Brain microvascular endothelial cell (primary cell): ENCODE data around the gene ATF2.

Source experiments
- DNase-seq: peaks from one replicate; pipeline ENCODE4 v3.0.0-alpha.2; 2020
- H3K27ac ChIP-seq: fragments of 250-450 bp; sonication (Bioruptor Pico); 2 replicates; pipeline ENCODE4 v1.5.1; 2020; ENCODE audit warnings: mild to moderate bottlenecking, moderate library complexity
- H3K27me3 ChIP-seq: fragments of 250-450 bp; sonication (Bioruptor Pico); replicated peaks from 2 replicates; pipeline ENCODE4 v1.5.1; 2020; ENCODE audit warnings: mild to moderate bottlenecking
- H3K36me3 ChIP-seq: fragments of 250-450 bp; sonication (Bioruptor Pico); replicated peaks from 2 replicates; pipeline ENCODE4 v1.5.1; 2020; ENCODE audit warnings: mild to moderate bottlenecking
- H3K4me3 ChIP-seq: 2 replicates; pipeline ENCODE4 v1.5.1; 2011; ENCODE audit warnings: low read depth, mild to moderate bottlenecking, control low read depth, low read length, moderate library complexity
- CTCF ChIP-seq: IDR thresholded peaks from 2 replicates; pipeline ENCODE4 v1.5.1; 2011; ENCODE audit warnings: low read depth, mild to moderate bottlenecking, moderate library complexity, low read length, control low read depth, inconsistent platforms; ENCODE audit errors: missing control alignments
- in situ Hi-C: cut with HindIII; loops from 2 replicates; pipeline ENCODE4 v1.10.0; 2017; ENCODE audit warnings: low sequenced_read_pairs, low pct_ligation_motif_present

The ATF2 gene

GRCh38 chr2:175147186-175147585, 20.8 kb downstream of the ATF2 start:
- Histone ChIP-seq H3K4me3 (no peak overlapping the region), H3K27me3 (no peaks in the 10 kb centered on the region), H3K36me3 (peaks cover 3% of the 10 kb centered on the region), H3K27ac (no peak overlapping the region)
- no peak for DNase-seq
- no peak for TF ChIP-seq CTCF
- in situ Hi-C loops: no loop called here

GRCh38 chr2:175143678-175144077, 24.3 kb downstream of the ATF2 start:
- H3K27me3 ChIP-seq: no peaks in the 10 kb centered on the region

GRCh38 chr2:175143191-175143590, 24.8 kb downstream of the ATF2 start:
- Histone ChIP-seq H3K4me3 (no peak overlapping the region), H3K27me3 (no peaks in the 10 kb centered on the region), H3K27ac (no peak overlapping the region), H3K36me3 (no peaks in the 10 kb centered on the region)
- no peak for TF ChIP-seq CTCF
- DNase-seq: no peak
- in situ Hi-C loops: no loop called here

More at GRCh38 chr2:175143678-175144077, 24.3 kb downstream of the ATF2 start:
- no peak for DNase-seq
- H3K36me3 ChIP-seq: no peaks in the 10 kb centered on the region
- TF ChIP-seq CTCF: no peak
- no peak overlapping the region for H3K27ac ChIP-seq
- in situ Hi-C loops: no loop called here
- no peak overlapping the region for H3K4me3 ChIP-seq

- no peak for DNase-seq
- in situ Hi-C loops: no loop called here
- H3K27ac ChIP-seq: no peak overlapping the region
- H3K4me3 ChIP-seq: no peak overlapping the region
- no peak for TF ChIP-seq CTCF
- no peaks in the 10 kb centered on the region for H3K36me3 ChIP-seq
- H3K27me3 ChIP-seq: no peaks in the 10 kb centered on the region
Observed at GRCh38 chr2:175140332-175140731, 27.7 kb downstream of the ATF2 start.

- TF ChIP-seq CTCF: no peak
- Histone ChIP-seq H3K4me3 (no peak overlapping the region), H3K27me3 (no peaks in the 10 kb centered on the region), H3K36me3 (no peaks in the 10 kb centered on the region), H3K27ac (no peak overlapping the region)
- in situ Hi-C loops: no loop called here
- DNase-seq: no peak
Observed at GRCh38 chr2:175137793-175138192, 30.2 kb downstream of the ATF2 start.
